ENCODE measurements around the gene GALNT9.
"Not testable (repeated sequence)": the region's sequence is repeated elsewhere in the genome, so short reads cannot be mapped to it uniquely, and the experiment has no call there.

Gene GALNT9

GRCh38 chr12:132210223-132211055 is 119.0 kb downstream of the GALNT9 start:
- no peak for DNase-seq

DNA sequence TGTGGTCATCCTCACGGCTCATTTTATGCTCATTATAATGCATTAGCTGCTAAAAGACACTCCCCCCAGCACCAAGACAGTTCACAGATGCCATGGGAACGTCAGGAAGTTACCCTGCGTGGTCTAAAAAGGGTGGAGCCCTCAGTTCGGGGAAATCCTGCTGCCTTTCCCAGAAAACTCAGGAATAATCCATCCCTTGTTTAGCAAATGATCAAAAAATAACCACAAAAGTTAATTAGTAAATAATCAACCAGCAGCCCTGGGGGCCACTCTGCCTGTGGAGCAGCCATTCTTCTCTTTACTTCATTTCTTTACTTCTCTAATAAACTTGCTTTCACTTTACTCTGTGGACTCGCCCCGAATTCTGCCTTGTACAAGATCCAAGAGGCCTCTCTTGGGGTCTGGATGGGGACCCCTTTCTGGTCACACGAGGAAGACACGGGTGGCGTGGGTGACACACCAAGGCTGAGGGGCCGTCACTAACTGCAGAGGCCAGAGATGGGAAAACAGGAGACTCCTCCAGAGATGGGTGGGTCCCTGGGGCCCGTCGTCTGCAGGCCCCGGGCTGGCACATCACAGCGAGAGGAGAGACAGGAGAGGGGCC is 119.7 kb downstream of the GALNT9 start:
- DNase-seq: no peak

- no peak for DNase-seq
Observed at GRCh38 chr12:132208153-132208823, 121.1 kb downstream of the GALNT9 start.

DNA sequence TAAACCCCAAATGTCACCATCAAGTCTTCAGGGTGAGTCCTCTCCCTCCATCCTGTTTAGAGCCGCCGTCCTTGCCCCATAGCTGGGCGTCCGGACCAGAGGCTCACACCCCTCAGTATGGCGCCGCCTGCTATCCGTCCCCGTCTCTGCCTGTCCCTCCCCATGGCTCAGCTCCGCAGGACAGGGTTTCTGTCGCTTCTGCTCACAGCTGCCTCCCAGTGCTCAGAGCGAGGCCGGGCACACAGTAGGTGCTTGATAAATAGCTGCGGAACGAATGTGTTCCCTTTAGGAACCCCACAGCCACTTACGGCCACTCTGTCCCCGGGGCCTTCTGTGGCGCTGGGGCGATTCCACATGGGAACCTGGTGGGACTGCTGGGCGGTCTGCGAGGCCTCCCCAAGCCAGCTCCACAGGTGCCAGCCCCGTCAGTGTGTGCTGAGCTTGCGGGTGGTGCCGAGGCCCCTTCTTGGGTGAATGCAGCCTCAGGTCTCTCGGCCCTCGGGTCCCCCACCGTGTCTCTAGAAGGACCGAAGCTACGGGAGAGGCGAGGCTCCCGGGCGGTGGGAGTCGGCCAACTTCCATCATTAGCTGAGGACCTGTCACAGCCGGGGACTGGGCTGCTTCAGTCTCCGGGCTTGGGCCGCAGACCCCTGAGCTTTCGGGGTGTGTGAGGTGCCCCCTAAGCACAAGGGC is 122.2 kb downstream of the GALNT9 start:
- no peak for DNase-seq

GRCh38 chr12:132206046-132206434 is 123.3 kb downstream of the GALNT9 start:
- DNase-seq: no peak

DNA sequence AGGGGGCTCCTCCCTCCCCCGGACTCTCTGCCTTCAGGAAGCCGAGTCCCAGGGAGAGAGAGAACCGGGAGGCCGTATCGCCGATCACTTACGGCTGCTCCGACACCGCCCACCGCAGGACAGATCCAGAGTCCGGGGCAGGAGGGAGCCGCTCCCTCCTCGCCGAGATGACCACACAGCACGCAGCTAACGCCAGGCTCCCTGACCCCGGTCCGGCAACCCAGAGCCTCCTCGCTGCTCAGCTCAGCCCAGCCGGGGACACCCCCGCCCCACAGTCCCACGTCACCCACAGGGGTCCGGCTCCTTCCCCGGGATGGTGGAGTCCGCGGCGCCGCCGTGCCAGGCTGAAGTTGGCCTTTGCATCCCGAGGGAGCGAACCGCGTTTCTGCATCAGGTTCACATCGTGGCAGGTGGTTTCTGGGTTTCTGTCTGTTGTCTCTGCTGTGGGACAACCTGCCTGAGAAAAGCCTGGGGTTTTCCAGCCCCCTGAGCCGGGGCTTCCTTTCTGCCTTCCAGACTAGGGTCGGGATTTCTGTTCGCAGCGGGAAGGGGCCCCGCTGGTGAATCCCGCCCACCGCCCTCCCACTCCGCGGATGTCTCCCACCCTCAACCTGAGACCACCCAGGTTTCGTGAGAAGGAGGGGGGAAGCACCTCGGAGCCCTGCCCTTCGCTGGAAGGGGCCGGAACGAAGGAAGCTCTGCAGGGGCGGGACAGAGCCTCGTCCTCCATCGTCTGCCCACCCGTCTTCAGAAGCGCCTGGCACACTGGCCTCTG is 123.9 kb downstream of the GALNT9 start:
- no peak for DNase-seq

DNA sequence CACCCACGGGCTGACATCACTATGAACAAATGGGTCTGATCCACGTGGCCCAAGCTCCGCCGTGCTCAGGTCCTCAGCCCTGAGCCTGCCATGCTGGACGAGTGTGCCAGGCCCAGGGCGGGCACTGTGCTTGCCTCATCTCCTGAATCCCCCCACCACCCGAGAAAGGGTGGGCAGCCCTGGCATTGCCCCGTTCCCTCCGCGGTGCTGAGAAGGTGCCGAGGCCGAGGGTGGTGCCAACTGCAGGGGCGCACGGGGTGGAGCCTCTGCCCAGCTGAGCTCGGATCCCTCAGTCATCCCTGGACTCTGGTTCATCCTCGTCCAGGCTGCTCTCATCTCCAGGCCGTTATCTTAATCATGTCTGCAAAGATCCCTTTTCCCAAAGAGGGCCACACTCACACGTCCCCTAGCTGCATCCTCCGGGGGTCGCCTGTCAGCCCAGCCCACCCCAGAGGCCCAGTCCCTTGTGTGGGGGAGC is 124.6 kb downstream of the GALNT9 start:
- DNase-seq: no peak

DNA sequence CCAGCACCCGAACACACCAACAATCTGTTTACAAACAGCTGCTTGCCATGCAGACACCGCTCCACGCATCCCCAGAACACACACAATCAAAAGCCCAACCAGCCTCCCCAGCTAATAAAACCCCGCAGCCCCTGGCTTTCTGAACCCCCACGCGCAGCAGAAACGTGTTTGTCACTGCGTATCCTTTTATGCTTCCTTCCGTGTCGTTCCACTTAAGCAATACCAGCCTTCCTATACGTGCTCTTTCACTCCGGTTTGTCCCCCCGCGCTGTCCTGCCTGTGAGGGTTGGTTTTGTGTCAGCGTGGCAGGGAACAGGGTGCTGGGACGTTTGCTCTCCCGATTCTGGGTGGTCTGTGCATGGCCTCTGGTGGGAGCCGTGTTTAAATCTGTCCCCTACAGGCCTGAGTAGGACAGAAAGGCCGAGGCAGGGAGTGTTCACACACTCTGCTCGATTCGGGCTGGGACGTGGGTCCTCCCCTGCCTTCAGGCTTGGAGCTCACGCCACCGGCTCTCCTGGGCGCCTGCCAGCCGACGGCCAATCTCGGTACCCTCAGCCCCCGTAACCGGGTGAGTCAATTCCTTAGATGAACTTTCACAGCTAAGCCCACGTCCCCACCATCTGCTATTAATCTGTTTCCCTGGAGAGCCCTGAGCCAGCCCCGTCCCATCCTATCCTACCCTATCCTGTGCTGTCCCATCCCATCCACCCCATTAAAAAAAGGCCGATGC is 125.2 kb downstream of the GALNT9 start:
- no peak for DNase-seq

GRCh38 chr12:132202929-132203721 is 126.3 kb downstream of the GALNT9 start:
- no peak for DNase-seq

DNA sequence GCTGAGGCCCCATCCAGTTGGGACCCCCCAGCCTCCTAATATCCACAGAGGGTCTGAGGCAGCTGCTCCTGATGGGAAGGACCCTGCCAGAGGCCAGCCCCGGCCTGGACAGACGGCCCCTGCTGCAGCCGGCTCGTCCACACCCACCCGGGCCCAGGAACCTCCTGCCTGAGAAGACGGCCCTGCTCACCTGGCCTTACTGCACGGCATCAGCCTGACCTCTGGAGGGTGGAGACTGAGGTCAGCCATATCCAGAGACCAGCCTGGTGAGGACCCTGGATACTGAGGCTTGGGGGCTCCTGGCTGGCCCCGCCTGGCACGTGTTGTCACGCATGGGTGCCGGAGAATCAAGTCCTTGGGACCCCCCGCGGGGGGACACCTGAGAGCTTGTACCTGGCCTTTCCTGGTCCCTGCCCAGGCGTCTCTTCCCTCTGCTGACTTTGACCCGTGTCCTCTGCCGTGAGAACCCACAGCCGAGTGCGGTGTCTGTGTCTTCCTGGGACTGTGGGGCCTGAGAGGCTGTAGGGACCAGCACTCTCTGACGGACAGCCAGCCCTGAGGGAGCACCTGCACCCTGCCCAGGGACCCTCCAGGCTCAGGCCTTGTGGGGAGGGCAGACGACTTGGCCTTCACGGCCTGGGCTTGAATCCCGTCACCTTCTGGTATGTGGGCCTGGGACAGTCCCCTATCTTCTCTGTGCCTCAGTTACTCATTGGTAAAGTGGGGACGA is 127.8 kb downstream of the GALNT9 start:
- DNase-seq: no peak

- DNase-seq: no peak
Observed at GRCh38 chr12:132200800-132201199, 128.6 kb downstream of the GALNT9 start.

GRCh38 chr12:132199526-132200319 is 129.7 kb downstream of the GALNT9 start:
- no peak for DNase-seq

GRCh38 chr12:132199101-132199500 is 130.3 kb downstream of the GALNT9 start:
- no peak for DNase-seq

GRCh38 chr12:132197581-132198354 is 131.6 kb downstream of the GALNT9 start:
- no peak for DNase-seq

DNA sequence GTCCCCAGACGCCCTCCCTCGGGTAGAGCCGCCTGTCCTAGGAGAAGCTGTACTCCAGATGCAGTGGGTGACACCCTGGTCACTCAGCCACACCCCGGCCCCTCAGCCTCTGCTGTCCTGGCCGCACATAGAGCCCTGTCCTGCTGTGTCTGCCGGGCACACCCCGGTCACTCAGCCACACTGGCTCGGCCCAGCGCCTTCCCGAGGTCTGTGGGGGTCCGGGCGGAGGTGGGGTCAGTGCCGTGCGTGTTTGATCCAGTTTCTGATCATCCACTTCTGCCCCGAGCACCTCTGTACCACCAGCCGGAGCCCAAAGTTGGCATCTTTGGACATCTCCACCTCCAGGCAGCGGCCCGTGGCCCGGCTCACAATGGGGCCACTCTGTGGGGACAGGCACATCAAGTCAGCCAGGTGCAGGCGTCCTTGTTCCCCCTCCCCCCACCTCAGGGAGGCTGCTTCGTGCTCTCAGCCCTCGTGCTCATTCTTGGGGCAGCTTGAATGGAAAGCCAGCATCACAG is 132.5 kb downstream of the GALNT9 start:
- DNase-seq: no peak

DNA sequence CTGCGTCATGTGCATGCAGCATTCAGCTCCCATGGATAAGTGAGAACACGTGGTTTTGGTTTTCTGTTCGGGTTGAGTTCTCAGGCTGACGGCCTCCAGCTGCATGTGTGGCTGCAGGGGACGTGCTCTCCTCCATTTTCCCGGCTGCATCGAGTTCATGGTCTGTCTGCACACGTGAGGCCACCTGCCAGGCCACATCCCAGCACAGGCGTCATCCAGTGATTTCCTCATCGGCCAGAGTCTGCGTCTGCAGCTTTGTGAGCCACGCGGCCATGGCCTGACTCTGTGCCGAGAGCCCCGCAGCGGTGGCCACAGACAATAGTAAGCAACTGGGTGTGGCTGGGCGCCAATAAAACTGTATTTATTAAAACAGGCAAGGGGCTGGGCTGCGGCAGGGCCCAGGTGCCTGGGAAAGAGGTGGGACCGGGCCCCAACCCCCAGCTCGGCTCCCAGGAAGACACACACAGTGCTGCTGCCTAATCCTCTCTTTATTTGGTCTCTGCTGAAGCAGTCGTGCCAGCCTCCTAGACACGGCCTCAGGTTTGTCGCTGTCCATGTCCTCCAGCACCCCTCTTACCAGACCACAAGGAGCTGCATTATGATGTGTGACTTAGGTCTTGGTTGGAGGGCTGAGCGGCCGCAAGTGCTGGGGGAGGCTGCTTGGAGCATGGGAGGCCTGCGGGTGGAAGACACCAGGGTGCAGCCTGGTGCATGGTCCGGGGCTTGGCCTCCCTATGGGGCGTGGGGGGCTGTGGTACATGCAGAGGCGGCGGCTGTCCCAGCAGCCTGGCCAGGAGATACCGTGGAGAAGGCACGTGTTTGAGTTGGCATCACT is 133.1 kb downstream of the GALNT9 start:
- DNase-seq: no peak

DNA sequence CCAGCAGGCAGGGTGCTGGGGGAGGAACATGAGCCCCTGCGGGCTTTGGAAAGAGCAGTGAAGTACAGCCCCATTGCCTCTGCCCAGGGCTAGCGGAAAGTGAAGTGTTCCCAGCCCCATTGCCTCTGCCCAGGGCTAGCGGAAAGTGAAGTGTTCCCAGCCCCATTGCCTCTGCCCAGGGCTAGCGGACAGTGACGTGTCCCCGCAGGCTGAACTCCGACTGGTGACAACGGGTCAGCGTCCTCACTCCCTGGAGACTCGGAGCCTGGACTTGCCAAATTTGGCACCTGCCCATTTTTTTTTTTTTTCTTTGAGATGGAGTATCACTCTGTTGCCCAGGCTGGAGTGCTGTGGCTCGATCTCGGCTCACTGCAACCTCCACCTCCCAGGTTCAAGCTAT is 134.1 kb downstream of the GALNT9 start:
- not testable (repeated sequence) for DNase-seq
